GM12878 (cell line): ENCODE data around the gene TTLL8.

Experiments
- DPF2 ChIP-seq: fragments of 450-650 bp; IDR thresholded peaks from 2 replicates; pipeline ENCODE4 v1.6.1; 2017; ENCODE audit warnings: mild to moderate bottlenecking
- E2F4 ChIP-seq: IDR thresholded peaks from 2 replicates; pipeline ENCODE4 v1.6.1; 2012; ENCODE audit warnings: low read depth, low read length, improper control_type of control experiment
- EZH2 ChIP-seq: IDR thresholded peaks from 2 replicates; pipeline ENCODE4 v1.6.1; 2012; ENCODE audit warnings: low read depth, mild to moderate bottlenecking, control low read depth, inconsistent platforms, low read length, borderline replicate concordance; ENCODE audit not compliant: control insufficient read depth
- MYC ChIP-seq: IDR thresholded peaks from 2 replicates; pipeline ENCODE4 v1.6.1; 2011; ENCODE audit warnings: mild to moderate bottlenecking, low read length, moderate library complexity, inconsistent platforms; ENCODE audit not compliant: insufficient read depth, insufficient replicate concordance, insufficient read length, severe bottlenecking
- NFYA ChIP-seq: IDR thresholded peaks from 2 replicates; pipeline ENCODE4 v1.6.1; 2011; ENCODE audit warnings: low read depth, mild to moderate bottlenecking, low read length, improper control_type of control experiment, borderline replicate concordance
- POLR2A ChIP-seq: IDR thresholded peaks from 2 replicates; pipeline ENCODE4 v1.6.1; 2011; ENCODE audit warnings: low read depth, mild to moderate bottlenecking, low read length
- TAF1 ChIP-seq: IDR thresholded peaks from 2 replicates; pipeline ENCODE4 v1.6.1; 2011; ENCODE audit warnings: mild to moderate bottlenecking, low read depth, low read length, borderline replicate concordance
- YY1 ChIP-seq: IDR thresholded peaks from 2 replicates; pipeline ENCODE4 v1.6.1; 2011; ENCODE audit warnings: low read depth, mild to moderate bottlenecking, low read length
- ZNF207 ChIP-seq: fragments of 450-650 bp; IDR thresholded peaks from 2 replicates; pipeline ENCODE4 v1.6.1; 2014; ENCODE audit warnings: antibody characterized with exemption, mild to moderate bottlenecking, borderline replicate concordance
- TF ChIP-seq, protein P1 (sequence below): fragments of 450-650 bp; IDR thresholded peaks from 2 replicates; pipeline ENCODE4 v1.6.1; 2017; ENCODE audit warnings: mild to moderate bottlenecking, moderate library complexity
- TF ChIP-seq, protein P2 (sequence below): IDR thresholded peaks from 2 replicates; pipeline ENCODE4 v1.6.1; 2012; ENCODE audit warnings: low read length, inconsistent platforms
- TF ChIP-seq, protein P3 (sequence below): IDR thresholded peaks from 2 replicates; pipeline ENCODE4 v1.6.1; 2011; ENCODE audit warnings: low read depth, mild to moderate bottlenecking, low read length, moderate library complexity, borderline replicate concordance; ENCODE audit errors: extremely low read depth
- TF ChIP-seq, protein P4 (sequence below), 3 experiments: IDR thresholded peaks in 2 of 3; conservative IDR thresholded peaks in 1 of 3; 2 replicates each; pipeline ENCODE4 v1.5.1; 2011; ENCODE audit warnings: low read depth in 3 of 3, low read length in 3 of 3, mild to moderate bottlenecking in 3 of 3, control low read depth in 2 of 3, moderate library complexity in 2 of 3, inconsistent platforms in 1 of 3, mixed read lengths in 1 of 3; ENCODE audit not compliant: control insufficient read depth in 2 of 3, insufficient read depth in 1 of 3; ENCODE audit errors: extremely low read depth in 1 of 3

DNA sequence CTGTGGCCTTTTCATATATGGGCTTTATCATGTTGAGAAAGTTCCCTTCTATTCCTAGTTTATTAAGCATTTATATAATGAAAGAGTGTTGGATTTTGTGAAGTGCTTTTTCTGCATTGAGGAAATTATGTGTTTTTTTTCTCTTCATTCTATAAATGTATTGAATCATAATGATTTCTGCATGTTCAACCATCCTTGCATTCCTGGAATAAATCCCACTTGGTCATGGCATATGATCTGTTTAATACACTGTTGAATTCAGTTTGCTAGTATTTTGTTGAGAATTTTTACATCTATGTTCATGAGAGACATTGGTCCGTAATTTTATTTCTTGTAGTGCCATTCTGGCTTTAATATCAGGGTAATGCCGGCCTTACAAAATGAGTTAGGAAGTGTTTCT is 71.8 kb downstream of the TTLL8 start:
- TF ChIP-seq, protein P1, sequence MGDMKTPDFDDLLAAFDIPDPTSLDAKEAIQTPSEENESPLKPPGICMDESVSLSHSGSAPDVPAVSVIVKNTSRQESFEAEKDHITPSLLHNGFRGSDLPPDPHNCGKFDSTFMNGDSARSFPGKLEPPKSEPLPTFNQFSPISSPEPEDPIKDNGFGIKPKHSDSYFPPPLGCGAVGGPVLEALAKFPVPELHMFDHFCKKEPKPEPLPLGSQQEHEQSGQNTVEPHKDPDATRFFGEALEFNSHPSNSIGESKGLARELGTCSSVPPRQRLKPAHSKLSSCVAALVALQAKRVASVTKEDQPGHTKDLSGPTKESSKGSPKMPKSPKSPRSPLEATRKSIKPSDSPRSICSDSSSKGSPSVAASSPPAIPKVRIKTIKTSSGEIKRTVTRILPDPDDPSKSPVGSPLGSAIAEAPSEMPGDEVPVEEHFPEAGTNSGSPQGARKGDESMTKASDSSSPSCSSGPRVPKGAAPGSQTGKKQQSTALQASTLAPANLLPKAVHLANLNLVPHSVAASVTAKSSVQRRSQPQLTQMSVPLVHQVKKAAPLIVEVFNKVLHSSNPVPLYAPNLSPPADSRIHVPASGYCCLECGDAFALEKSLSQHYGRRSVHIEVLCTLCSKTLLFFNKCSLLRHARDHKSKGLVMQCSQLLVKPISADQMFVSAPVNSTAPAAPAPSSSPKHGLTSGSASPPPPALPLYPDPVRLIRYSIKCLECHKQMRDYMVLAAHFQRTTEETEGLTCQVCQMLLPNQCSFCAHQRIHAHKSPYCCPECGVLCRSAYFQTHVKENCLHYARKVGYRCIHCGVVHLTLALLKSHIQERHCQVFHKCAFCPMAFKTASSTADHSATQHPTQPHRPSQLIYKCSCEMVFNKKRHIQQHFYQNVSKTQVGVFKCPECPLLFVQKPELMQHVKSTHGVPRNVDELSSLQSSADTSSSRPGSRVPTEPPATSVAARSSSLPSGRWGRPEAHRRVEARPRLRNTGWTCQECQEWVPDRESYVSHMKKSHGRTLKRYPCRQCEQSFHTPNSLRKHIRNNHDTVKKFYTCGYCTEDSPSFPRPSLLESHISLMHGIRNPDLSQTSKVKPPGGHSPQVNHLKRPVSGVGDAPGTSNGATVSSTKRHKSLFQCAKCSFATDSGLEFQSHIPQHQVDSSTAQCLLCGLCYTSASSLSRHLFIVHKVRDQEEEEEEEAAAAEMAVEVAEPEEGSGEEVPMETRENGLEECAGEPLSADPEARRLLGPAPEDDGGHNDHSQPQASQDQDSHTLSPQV = no peak
- TF ChIP-seq, protein P2, sequence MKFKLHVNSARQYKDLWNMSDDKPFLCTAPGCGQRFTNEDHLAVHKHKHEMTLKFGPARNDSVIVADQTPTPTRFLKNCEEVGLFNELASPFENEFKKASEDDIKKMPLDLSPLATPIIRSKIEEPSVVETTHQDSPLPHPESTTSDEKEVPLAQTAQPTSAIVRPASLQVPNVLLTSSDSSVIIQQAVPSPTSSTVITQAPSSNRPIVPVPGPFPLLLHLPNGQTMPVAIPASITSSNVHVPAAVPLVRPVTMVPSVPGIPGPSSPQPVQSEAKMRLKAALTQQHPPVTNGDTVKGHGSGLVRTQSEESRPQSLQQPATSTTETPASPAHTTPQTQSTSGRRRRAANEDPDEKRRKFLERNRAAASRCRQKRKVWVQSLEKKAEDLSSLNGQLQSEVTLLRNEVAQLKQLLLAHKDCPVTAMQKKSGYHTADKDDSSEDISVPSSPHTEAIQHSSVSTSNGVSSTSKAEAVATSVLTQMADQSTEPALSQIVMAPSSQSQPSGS = no peak
- no peak for TF ChIP-seq MYC
- TF ChIP-seq, protein P3, sequence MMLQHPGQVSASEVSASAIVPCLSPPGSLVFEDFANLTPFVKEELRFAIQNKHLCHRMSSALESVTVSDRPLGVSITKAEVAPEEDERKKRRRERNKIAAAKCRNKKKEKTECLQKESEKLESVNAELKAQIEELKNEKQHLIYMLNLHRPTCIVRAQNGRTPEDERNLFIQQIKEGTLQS = no peak
- TF ChIP-seq YY1 = no peak
- TF ChIP-seq NFYA = no peak
- TF ChIP-seq, protein P4, sequence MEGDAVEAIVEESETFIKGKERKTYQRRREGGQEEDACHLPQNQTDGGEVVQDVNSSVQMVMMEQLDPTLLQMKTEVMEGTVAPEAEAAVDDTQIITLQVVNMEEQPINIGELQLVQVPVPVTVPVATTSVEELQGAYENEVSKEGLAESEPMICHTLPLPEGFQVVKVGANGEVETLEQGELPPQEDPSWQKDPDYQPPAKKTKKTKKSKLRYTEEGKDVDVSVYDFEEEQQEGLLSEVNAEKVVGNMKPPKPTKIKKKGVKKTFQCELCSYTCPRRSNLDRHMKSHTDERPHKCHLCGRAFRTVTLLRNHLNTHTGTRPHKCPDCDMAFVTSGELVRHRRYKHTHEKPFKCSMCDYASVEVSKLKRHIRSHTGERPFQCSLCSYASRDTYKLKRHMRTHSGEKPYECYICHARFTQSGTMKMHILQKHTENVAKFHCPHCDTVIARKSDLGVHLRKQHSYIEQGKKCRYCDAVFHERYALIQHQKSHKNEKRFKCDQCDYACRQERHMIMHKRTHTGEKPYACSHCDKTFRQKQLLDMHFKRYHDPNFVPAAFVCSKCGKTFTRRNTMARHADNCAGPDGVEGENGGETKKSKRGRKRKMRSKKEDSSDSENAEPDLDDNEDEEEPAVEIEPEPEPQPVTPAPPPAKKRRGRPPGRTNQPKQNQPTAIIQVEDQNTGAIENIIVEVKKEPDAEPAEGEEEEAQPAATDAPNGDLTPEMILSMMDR (IDR thresholded peaks at IDR 0.05 in 2 of 3, conservative IDR thresholded peaks at IDR 0.05 in 1 of 3; ENCODE audit: control insufficient read depth in 2 of 3, extremely low read depth in 1 of 3, insufficient read depth in 1 of 3, low read depth in 3 of 3, low read length in 3 of 3) = no peak
- no peak for TF ChIP-seq POLR2A
- no peak for TF ChIP-seq TAF1
- no peak for TF ChIP-seq DPF2
- TF ChIP-seq EZH2 = no peak
- TF ChIP-seq E2F4 = no peak
- TF ChIP-seq ZNF207 = no peak
